Measurements from ENCODE around the gene GPR183. TPM values are rescaled to one million over a fixed set of nuclear protein-coding genes. Genes with fewer than 3 reads are reported as not detected.

The GPR183 gene
- total RNA-seq, 1 donor: 991 TPM

DNA sequence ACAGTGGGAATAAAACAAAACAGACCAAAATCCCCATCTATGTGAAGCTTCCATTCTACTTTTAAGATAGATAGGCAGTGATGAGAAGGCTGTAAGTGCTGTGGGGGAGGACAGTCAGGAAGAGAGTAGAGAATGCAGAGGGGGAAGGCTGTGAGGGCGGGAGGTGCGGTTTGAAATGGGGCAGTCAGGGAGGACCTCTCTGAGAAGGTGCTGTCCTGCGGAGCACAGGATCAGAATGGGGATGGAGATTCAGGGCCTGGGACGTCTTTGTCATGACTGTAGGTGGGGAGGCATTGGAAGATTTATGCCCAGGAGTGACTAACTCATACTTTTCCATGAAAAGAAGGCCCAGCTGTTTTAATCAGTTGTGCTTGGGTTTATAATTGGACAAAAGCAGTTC, 3.9 kb upstream of the GPR183 start:
- Histone ChIP-seq H3K4me1 (ENCODE audit: insufficient read depth, low read length) (peaks cover 64% of the 10 kb centered on the region), H3K4me3 (ENCODE audit: low read length) (no peak overlapping the region), H3K27me3 (ENCODE audit: insufficient read depth, low read length) (no peaks in the 10 kb centered on the region)

DNA sequence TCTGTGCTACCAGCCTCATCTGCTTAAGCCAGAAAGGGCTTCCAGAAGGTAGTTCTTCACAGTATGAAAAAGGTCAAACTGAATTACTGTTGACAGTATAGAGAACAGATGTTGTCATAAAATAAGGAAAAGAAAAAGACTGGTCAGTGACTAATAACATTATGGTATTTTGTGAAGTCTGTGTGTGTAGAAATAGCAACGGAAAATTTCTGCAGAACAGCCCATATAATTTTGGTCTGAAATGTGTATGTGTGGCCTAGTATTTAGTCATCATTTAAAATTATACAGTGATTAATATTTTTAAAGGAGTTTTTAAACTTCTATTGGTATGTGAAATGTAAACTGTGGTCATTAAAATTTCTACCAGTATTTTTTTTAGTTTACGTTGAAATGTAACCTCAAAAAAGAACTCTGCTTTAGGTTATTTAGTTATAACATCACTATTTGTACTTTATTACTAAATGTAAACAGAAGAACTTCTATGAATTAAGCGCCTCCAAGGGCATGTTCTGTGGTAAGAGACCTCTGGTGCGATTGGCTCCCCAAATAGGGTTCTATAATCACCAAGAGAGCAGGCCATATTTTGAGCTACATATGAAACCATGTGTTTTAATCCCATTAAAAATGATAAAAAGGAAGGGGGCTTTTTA, 3.3 kb upstream of the GPR183 start:
- no peaks in the 10 kb centered on the region for H3K9me3 ChIP-seq (ENCODE audit: low read depth, low read length)
- H3K27me3 ChIP-seq (ENCODE audit: insufficient read depth, low read length): no peaks in the 10 kb centered on the region
- no peak overlapping the region for H3K4me3 ChIP-seq (ENCODE audit: low read length)
- H3K4me1 ChIP-seq (ENCODE audit: insufficient read depth, low read length): peaks cover 66% of the 10 kb centered on the region

More for the DNA sequence above, 3.9 kb upstream of the GPR183 start:
- H3K9me3 ChIP-seq (ENCODE audit: low read depth, low read length): no peaks in the 10 kb centered on the region

DNA sequence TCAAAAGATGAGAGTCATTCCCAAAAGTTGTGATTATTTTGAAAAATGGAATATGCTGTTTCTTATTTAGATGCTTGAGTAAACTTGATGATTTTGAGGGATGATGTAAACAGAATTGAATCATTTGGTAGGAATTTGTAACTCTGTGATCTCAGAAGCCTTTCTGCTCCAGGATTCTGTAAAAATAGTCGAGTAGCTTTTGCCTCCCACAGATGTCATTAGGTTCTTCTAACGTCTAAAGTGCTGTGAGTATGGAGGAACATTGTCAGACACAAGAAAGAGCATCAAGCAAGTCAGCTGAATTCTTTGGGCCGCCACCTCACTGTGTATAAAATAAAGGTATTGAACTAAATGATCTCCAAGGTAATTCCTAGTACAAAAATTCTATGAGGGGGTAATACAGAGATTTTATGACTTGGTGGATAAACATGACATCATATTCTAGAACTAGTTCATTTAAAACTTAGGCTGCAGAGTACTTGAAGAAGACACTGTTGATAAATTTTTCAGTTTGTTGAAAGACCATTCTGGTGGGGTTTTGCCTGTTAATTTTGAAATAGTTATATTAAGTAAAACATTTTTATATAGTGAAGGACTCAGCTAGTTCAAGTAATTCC, 1.4 kb upstream of the GPR183 start:
- no peaks in the 10 kb centered on the region for H3K9me3 ChIP-seq (ENCODE audit: low read depth, low read length)
- no peak overlapping the region for H3K4me3 ChIP-seq (ENCODE audit: low read length)
- H3K27me3 ChIP-seq (ENCODE audit: insufficient read depth, low read length): no peaks in the 10 kb centered on the region
- peaks cover 77% of the 10 kb centered on the region for H3K4me1 ChIP-seq (ENCODE audit: insufficient read depth, low read length)

DNA sequence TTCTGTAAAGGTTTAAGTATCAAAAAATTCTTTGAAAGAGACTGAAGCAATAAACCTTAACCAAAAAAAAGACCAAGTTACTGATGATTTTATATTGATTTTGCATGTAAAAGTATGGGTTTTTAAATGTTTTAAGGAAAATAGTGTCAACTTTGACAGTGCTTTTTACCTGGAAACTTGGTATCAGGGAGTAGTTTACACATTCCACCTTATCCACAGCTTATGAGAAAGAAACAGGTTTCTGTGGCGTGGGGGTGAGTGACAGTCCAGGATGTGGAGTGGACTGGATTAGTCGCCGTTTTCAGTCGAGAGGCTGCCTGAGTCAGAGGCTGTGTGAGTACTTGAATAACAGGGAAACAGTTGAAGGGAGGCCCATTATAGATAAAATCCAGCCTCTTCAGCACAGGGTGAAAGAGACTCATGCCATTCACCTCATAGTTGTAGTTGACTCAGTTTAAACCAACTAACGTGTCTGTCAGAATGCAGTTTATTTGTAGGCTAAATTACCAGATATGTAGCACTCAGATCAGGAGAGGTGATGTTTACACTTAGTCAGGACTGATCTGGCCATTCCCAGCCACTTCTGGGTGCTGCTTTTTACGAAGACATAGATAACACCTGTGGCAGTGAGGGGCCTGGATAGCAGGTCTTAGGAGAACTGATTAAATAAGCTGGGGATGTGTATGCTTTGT, 595 bp upstream of the GPR183 start:
- H3K9me3 ChIP-seq (ENCODE audit: low read depth, low read length): no peaks in the 10 kb centered on the region
- peaks cover 77% of the 10 kb centered on the region for H3K4me1 ChIP-seq (ENCODE audit: insufficient read depth, low read length)
- H3K4me3 ChIP-seq (ENCODE audit: low read length): no peak overlapping the region
- H3K27me3 ChIP-seq (ENCODE audit: insufficient read depth, low read length): no peaks in the 10 kb centered on the region

DNA sequence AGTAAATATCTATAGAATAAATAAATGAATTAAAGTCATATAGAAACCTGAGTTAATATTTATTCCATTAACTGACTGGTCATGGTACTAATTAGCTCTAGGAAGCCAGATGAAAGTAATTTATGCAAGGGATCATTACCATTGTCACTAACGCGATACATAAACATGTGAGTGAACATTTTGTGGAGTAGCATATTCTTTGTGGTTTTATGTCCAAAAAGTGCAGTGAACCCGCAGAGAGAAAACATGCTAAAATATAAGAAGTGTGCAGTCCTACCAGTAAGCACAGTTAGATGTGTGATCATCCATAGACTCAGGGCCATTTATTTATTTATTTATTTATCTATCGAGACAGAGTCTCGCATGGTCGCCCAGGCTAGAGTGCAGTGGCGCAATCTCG, 1.6 kb downstream of the GPR183 start:
- peaks cover 74% of the 10 kb centered on the region for H3K4me1 ChIP-seq (ENCODE audit: insufficient read depth, low read length)
- peak overlapping the region; percentile 40 for H3K4me3 ChIP-seq (ENCODE audit: low read length)
- H3K9me3 ChIP-seq (ENCODE audit: low read depth, low read length): no peaks in the 10 kb centered on the region
- H3K27me3 ChIP-seq (ENCODE audit: insufficient read depth, low read length): no peaks in the 10 kb centered on the region

GRCh38 chr13:99305158-99305557, 2.0 kb downstream of the GPR183 start:
- no peaks in the 10 kb centered on the region for H3K27me3 ChIP-seq (ENCODE audit: insufficient read depth, low read length)
- peaks cover 74% of the 10 kb centered on the region for H3K4me1 ChIP-seq (ENCODE audit: insufficient read depth, low read length)
- H3K4me3 ChIP-seq (ENCODE audit: low read length): peak overlapping the region; percentile 40
- H3K9me3 ChIP-seq (ENCODE audit: low read depth, low read length): no peaks in the 10 kb centered on the region

DNA sequence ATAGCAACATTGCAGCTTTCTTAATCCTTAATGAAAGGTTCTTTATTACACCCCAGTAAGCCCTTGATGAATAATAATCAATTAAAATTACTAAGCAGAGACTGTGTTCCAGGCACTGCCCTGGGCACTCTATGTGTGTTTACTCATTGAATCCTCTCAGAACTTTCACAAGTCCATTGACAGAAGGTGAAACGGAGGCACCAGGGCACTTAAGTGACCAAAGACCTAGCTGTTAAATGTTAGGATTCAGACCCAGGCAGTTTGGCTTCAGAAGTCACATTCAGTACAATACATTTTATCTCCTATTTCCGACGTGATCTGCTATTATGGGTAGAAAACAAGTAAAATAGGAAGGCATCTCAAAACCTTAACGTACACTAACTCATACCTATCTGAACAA, 2.7 kb downstream of the GPR183 start:
- H3K4me1 ChIP-seq (ENCODE audit: insufficient read depth, low read length): peaks cover 74% of the 10 kb centered on the region
- no peaks in the 10 kb centered on the region for H3K9me3 ChIP-seq (ENCODE audit: low read depth, low read length)
- H3K4me3 ChIP-seq (ENCODE audit: low read length): peak overlapping the region; percentile 40
- no peaks in the 10 kb centered on the region for H3K27me3 ChIP-seq (ENCODE audit: insufficient read depth, low read length)

GRCh38 chr13:99303863-99304521, 3.2 kb downstream of the GPR183 start:
- H3K4me1 ChIP-seq (ENCODE audit: insufficient read depth, low read length): peaks cover 74% of the 10 kb centered on the region
- no peaks in the 10 kb centered on the region for H3K27me3 ChIP-seq (ENCODE audit: insufficient read depth, low read length)
- H3K4me3 ChIP-seq (ENCODE audit: low read length): peak overlapping the region; percentile 40
- H3K9me3 ChIP-seq (ENCODE audit: low read depth, low read length): no peaks in the 10 kb centered on the region

GRCh38 chr13:99302637-99303505, 4.3 kb downstream of the GPR183 start:
- Histone ChIP-seq H3K4me3 (ENCODE audit: low read length) (no peak overlapping the region), H3K4me1 (ENCODE audit: insufficient read depth, low read length) (peaks cover 73% of the 10 kb centered on the region)

DNA sequence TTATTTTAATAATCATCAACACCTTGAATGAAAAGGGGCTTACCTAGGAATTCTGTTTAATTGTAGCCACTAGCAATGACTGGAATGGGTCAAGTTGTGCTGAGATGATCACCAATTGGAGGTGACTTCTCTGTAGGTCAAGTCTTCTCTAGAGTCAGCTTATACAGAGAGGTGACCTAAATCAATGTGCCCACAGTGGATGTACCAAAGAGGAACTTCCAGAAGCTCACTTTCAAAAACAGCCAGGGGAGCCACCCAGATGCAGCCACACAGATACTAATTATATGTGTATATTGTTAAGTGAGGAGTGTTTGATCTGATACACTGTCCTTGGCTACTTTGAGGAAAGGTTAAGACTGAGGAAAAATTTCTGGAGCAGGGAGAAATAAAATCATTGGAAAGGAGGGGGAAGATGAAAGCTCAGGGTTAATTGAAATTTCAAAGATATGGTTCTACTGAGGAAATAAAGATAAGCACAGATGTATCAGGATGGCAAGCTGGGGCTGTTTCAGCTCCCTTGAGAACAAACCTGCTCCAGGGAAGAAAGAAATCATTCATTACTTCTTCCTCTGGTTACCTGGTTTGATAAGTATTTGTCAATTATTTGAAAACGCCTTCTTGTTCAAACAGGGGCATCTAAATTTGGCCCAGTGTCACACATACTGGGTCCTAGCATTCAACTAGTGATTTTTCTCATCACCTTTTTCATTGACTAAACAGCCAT, 5.1 kb downstream of the GPR183 start:
- no peaks in the 10 kb centered on the region for H3K9me3 ChIP-seq (ENCODE audit: low read depth, low read length)
- peaks cover 76% of the 10 kb centered on the region for H3K4me1 ChIP-seq (ENCODE audit: insufficient read depth, low read length)
- H3K4me3 ChIP-seq (ENCODE audit: low read length): no peak overlapping the region
- H3K27me3 ChIP-seq (ENCODE audit: insufficient read depth, low read length): no peaks in the 10 kb centered on the region

More at GRCh38 chr13:99302637-99303505, 4.3 kb downstream of the GPR183 start:
- H3K27me3 ChIP-seq (ENCODE audit: insufficient read depth, low read length): no peaks in the 10 kb centered on the region
- H3K9me3 ChIP-seq (ENCODE audit: low read depth, low read length): no peaks in the 10 kb centered on the region

GRCh38 chr13:99301056-99301838, 6.0 kb downstream of the GPR183 start:
- Histone ChIP-seq H3K9me3 (ENCODE audit: low read depth, low read length) (no peaks in the 10 kb centered on the region), H3K4me1 (ENCODE audit: insufficient read depth, low read length) (peaks cover 75% of the 10 kb centered on the region), H3K4me3 (ENCODE audit: low read length) (no peak overlapping the region), H3K27me3 (ENCODE audit: insufficient read depth, low read length) (no peaks in the 10 kb centered on the region)

GRCh38 chr13:99299920-99300341, 7.3 kb downstream of the GPR183 start:
- no peaks in the 10 kb centered on the region for H3K9me3 ChIP-seq (ENCODE audit: low read depth, low read length)
- H3K27me3 ChIP-seq (ENCODE audit: insufficient read depth, low read length): no peaks in the 10 kb centered on the region
- no peak overlapping the region for H3K4me3 ChIP-seq (ENCODE audit: low read length)
- H3K4me1 ChIP-seq (ENCODE audit: insufficient read depth, low read length): peaks cover 81% of the 10 kb centered on the region

DNA sequence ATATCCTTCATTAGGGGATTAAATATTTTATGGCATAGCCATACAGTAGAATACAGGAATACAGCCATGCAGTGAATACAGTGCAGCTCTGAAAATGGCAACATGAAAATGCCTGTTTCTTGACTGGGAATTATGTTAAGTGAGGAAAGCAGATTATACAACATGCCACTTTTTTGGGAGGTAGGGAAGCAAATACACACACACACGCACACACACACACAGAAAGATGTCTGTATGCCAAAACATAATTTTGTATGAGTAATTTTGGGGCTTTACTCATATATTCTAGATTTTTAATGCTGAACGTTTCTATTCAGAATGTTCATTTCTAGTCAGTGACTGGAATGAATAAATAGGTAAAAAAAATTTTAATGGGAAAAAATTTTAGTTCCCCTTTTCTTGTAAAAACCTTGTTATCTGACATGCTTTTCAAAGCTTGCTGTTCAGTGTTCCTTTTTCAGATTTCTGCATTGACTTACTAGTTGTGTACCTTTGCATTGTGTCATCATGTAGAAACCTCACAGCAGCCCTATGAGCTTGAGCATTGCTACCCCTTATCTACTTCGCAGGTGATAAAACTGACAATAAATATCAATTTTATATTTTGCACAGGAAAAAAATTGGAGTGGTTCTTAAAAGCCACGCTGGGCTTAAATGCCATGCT, 7.8 kb downstream of the GPR183 start:
- Histone ChIP-seq H3K27me3 (ENCODE audit: insufficient read depth, low read length) (no peaks in the 10 kb centered on the region), H3K9me3 (ENCODE audit: low read depth, low read length) (no peaks in the 10 kb centered on the region), H3K4me3 (ENCODE audit: low read length) (no peak overlapping the region), H3K4me1 (ENCODE audit: insufficient read depth, low read length) (peaks cover 79% of the 10 kb centered on the region)
